BE2C (cell line): ENCODE data around the gene COL12A1.
"Not testable (repeated sequence)": the region's sequence is repeated elsewhere in the genome, so short reads cannot be mapped to it uniquely, and the experiment has no call there.

Experiments
- DNase-seq: peaks from one replicate; pipeline ENCODE4 v3.0.0-alpha.2; 2020
- H3K27me3 ChIP-seq: fragments of 250-450 bp; sonication (Bioruptor Pico); 2 replicates; pipeline ENCODE4 v1.5.1; 2020; ENCODE audit warnings: mild to moderate bottlenecking
- H3K36me3 ChIP-seq: fragments of 250-450 bp; sonication (Bioruptor Pico); 2 replicates; pipeline ENCODE4 v1.5.1; 2020; ENCODE audit warnings: mild to moderate bottlenecking
- H3K4me1 ChIP-seq: fragments of 250-450 bp; sonication (Bioruptor Pico); 2 replicates; pipeline ENCODE4 v1.5.1; 2020
- H3K4me3 ChIP-seq: 2 replicates; pipeline ENCODE4 v1.5.1; 2011; ENCODE audit warnings: low read depth, low read length
- H3K9me3 ChIP-seq: fragments of 250-450 bp; sonication (Bioruptor Pico); 2 replicates; pipeline ENCODE4 v1.5.1; 2020
- CTCF ChIP-seq: IDR thresholded peaks from 2 replicates; pipeline ENCODE4 v1.5.1; 2012; ENCODE audit warnings: mild to moderate bottlenecking, low read depth, low read length

Gene COL12A1

GRCh38 chr6:75199889-75200288 lies 6.0 kb downstream of the COL12A1 start:
- Histone ChIP-seq H3K4me1 (no peaks in the 10 kb centered on the region), H3K36me3 (no peaks in the 10 kb centered on the region), H3K9me3 (no peaks in the 10 kb centered on the region), H3K27me3 (peaks cover 33% of the 10 kb centered on the region), H3K4me3 (no peak overlapping the region)
- DNase-seq = no peak
- TF ChIP-seq CTCF = no peak

- Histone ChIP-seq H3K27me3 (no peaks in the 10 kb centered on the region), H3K4me3 (no peak overlapping the region), H3K4me1 (no peaks in the 10 kb centered on the region), H3K9me3 (no peaks in the 10 kb centered on the region), H3K36me3 (no peaks in the 10 kb centered on the region)
- DNase-seq = no peak
- no peak for TF ChIP-seq CTCF
Observed at GRCh38 chr6:75196081-75196687, 9.7 kb downstream of the COL12A1 start.

- no peaks in the 10 kb centered on the region for H3K27me3 ChIP-seq
Observed at GRCh38 chr6:75188221-75188925, 17.5 kb downstream of the COL12A1 start.

GRCh38 chr6:75186581-75186980 lies 19.3 kb downstream of the COL12A1 start:
- not testable (repeated sequence) for H3K4me1 ChIP-seq

More at GRCh38 chr6:75188221-75188925, 17.5 kb downstream of the COL12A1 start:
- Histone ChIP-seq H3K36me3 (no peaks in the 10 kb centered on the region), H3K9me3 (no peaks in the 10 kb centered on the region), H3K4me1 (no peaks in the 10 kb centered on the region), H3K4me3 (no peak overlapping the region)
- no peak for DNase-seq
- no peak for TF ChIP-seq CTCF

GRCh38 chr6:75183099-75183541 lies 22.7 kb downstream of the COL12A1 start:
- Histone ChIP-seq H3K4me1 (no peaks in the 10 kb centered on the region), H3K36me3 (no peaks in the 10 kb centered on the region), H3K27me3 (no peaks in the 10 kb centered on the region; the same call in 1 of the 2 replicates), H3K4me3 (no peak overlapping the region), H3K9me3 (no peaks in the 10 kb centered on the region; the same call in 1 of the 2 replicates)
- no peak for TF ChIP-seq CTCF
- no peak for DNase-seq

More at GRCh38 chr6:75186581-75186980, 19.3 kb downstream of the COL12A1 start:
- H3K4me3 ChIP-seq, H3K9me3 ChIP-seq, H3K36me3 ChIP-seq, H3K27me3 ChIP-seq, DNase-seq: not testable (repeated sequence)

- DNase-seq = no peak
- no peaks in the 10 kb centered on the region; the same call in 1 of the 2 replicates for H3K9me3 ChIP-seq
- no peaks in the 10 kb centered on the region for H3K36me3 ChIP-seq
- no peaks in the 10 kb centered on the region for H3K4me1 ChIP-seq
- no peaks in the 10 kb centered on the region; the same call in 1 of the 2 replicates for H3K27me3 ChIP-seq
- no peak overlapping the region for H3K4me3 ChIP-seq
- no peak for TF ChIP-seq CTCF
Observed at GRCh38 chr6:75180864-75181263, 25.0 kb downstream of the COL12A1 start.
